ENCODE data around the gene APCDD1.

GRCh38 chr18:10410472-10411308 lies 43.7 kb upstream of the APCDD1 start:
- no peak for TF ChIP-seq POLR2AphosphoS5 (IDR thresholded peaks at IDR 0.05; ENCODE audit: low read depth, low read length)
- TF ChIP-seq CTCF (IDR thresholded peaks at IDR 0.05) = no peak
- no peak for TF ChIP-seq NRF1 (IDR thresholded peaks at IDR 0.05; ENCODE audit: low read depth, low read length)
- TF ChIP-seq CHD2 (IDR thresholded peaks at IDR 0.05; ENCODE audit: low read length, partially characterized antibody) = no peak
- TF ChIP-seq MAX (IDR thresholded peaks at IDR 0.05; ENCODE audit: low read depth) = no peak
- no peak for TF ChIP-seq USF1 (IDR thresholded peaks at IDR 0.05; ENCODE audit: borderline replicate concordance, low read depth)
- no peak for TF ChIP-seq TEAD4 (IDR thresholded peaks at IDR 0.05; ENCODE audit: borderline replicate concordance, insufficient read depth)
- no peak for TF ChIP-seq MXI1 (IDR thresholded peaks at IDR 0.05; ENCODE audit: low read depth, low read length)
